ENCODE data around the gene PKD2. TPM values are rescaled to one million over a fixed set of nuclear protein-coding genes. Genes with fewer than 3 reads are reported as not detected.

Gene PKD2
- total RNA-seq, 2 experiments from 2014 or later = 11.8 to 12.5 TPM

DNA sequence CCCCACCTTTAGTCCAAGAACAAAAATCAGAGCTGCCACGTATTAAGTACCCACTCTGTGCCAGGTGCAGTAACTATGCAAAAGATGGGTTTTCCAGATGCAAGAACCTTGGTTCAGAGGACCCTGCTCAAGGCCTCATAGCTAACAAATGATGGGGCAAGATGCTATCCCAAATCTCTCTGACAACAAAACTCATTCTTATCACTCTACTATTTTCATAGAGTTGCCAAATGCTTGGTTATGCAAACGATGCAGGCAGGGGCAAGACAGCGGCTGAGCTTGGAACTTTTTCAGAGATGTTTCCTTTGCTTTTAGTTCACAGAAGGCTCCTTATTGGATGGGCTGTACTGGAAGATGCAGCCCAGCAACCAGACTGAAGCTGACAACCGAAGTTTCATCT, 30.5 kb downstream of the PKD2 start:
- DNase-seq (no peak), ATAC-seq (no peak)
- Mint-ChIP-seq H3K27me3 (no peaks in the 10 kb centered on the region), H3K9me3 (ENCODE audit: low read depth) (no peaks in the 10 kb centered on the region), H3K4me3 (no peak overlapping the region), H3K27ac (no peak overlapping the region), H3K36me3 (peaks cover 12% of the 10 kb centered on the region), H3K4me1 (no peaks in the 10 kb centered on the region)
- CTCF ChIA-PET = interaction anchor here (1.4 to 4.7 kb wide), 2 partner anchors 174 to 477 kb away, joined by 3 to 21 read pairs; no protein-coding TSS in a partner anchor

DNA sequence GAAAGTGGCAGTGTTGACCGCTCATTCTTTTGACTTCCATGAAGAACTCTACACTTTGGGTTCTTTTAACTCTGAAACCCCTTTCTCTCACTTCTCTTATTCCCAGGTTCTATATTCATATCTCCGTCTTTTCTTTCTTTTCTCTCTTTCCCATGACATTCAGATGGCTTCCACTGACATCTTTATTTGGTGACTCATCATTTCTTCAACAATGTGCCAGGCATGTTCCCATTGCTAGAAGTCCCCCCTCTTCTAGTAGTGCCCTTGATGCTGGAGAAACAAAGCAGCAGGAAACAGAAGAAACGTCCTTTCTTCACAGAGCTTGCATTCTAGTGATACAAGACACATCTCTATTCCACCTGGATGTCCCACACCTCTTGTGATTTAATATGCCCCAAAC, 33.3 kb downstream of the PKD2 start:
- no peaks in the 10 kb centered on the region for H3K9me3 Mint-ChIP-seq (ENCODE audit: low read depth)
- no peaks in the 10 kb centered on the region for H3K4me1 Mint-ChIP-seq
- ATAC-seq (no peak), DNase-seq (no peak)
- no peaks in the 10 kb centered on the region for H3K27me3 Mint-ChIP-seq
- H3K27ac Mint-ChIP-seq = no peak overlapping the region
- no peak overlapping the region for H3K4me3 Mint-ChIP-seq
- CTCF ChIA-PET = no interaction called here
- H3K36me3 Mint-ChIP-seq = peaks cover 18% of the 10 kb centered on the region

DNA sequence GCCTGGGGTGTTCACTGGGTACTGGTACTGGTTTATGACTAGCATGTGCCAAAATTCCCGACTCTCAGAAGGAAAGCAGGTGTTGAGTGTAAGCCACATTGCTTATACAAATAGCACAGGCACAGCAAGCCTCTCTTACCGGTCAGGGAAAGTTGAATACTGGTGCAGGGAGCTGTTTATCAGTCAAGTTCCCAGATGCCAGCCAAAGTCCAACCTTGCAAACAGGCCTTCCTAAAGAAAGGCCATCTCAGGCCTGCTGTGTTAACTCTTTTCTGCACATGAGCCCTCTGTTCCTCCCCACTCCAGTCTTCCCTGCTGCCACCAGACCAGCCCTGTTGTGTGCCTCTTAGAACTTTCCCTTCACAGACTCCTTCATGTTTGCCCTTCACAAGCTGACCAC, 34.2 kb downstream of the PKD2 start:
- no peaks in the 10 kb centered on the region for H3K4me1 Mint-ChIP-seq
- no peaks in the 10 kb centered on the region for H3K9me3 Mint-ChIP-seq (ENCODE audit: low read depth)
- no peak for ATAC-seq
- H3K27me3 Mint-ChIP-seq = no peaks in the 10 kb centered on the region
- CTCF ChIA-PET = interaction anchor here (1.0 to 1.6 kb wide), 2 partner anchors 170 to 177 kb away, joined by 3 to 4 read pairs; no protein-coding TSS in a partner anchor
- DNase-seq = no peak
- peaks cover 14% of the 10 kb centered on the region for H3K36me3 Mint-ChIP-seq
- no peak overlapping the region for H3K4me3 Mint-ChIP-seq
- H3K27ac Mint-ChIP-seq = no peak overlapping the region

DNA sequence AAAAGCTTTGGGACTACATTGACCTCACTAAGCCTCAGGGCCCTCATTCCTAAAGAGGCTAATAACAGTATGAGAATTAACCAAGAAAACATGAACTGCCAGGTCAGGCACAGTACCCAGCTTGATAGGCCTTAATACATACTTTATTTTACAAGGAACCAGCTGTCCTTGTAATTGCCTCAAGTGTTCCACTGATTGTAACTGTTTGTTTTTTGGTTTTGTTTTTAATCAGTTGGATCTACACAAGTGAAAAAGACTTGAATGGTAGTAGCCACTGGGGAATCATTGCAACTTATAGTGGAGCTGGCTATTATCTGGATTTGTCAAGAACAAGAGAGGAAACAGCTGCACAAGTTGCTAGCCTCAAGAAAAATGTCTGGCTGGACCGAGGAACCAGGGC, 35.6 kb downstream of the PKD2 start:
- ATAC-seq (no peak), DNase-seq (no peak)
- Mint-ChIP-seq H3K4me3 (no peak overlapping the region), H3K27ac (no peak overlapping the region), H3K9me3 (ENCODE audit: low read depth) (no peaks in the 10 kb centered on the region), H3K27me3 (no peaks in the 10 kb centered on the region), H3K36me3 (peaks cover 14% of the 10 kb centered on the region), H3K4me1 (no peaks in the 10 kb centered on the region)
- CTCF ChIA-PET = interaction anchor here (1.6 to 2.0 kb wide), 2 partner anchors 10 to 176 kb away, joined by 3 to 6 read pairs; no protein-coding TSS in a partner anchor

DNA sequence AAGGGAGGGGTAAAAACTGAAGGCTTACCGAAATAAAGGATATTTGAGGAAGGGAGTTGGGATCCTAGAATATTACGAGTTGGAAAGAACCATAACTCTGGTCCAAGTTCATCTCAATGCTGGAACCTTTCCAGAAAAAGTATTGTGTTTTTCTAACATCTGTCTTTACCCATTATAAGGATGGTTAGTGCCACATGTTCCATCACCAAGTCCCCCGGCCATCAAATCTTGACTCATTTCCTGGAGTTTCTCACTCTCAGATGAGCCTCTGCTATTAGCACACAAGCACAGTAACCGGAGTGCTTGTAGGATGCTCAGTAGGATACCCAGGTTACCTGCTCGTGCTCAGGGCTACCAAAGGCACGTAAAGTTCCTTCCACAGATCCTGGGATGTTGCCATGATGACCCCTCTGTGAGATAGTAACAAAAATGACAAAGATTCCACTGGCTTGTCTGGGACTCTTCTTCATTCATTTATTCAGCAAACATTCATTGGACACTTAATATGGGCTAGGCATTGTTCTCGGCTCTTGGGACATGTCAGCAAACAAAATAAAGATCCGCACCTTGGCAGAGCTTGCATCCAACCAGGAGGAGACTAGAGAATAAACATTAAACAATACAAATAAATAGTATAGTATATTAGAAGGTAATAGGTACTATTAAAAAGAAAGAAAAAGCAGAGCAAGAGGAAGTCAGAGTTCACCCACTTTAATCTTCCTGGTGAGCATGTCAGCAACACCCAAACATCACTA, 36.3 kb downstream of the PKD2 start:
- no peak overlapping the region for H3K4me3 Mint-ChIP-seq
- no peaks in the 10 kb centered on the region for H3K9me3 Mint-ChIP-seq (ENCODE audit: low read depth)
- CTCF ChIA-PET = interaction anchor here (2.0 kb wide), 1 partner anchor 10 kb away, joined by 6 read pairs; no protein-coding TSS in a partner anchor
- peaks cover 15% of the 10 kb centered on the region for H3K36me3 Mint-ChIP-seq
- H3K4me1 Mint-ChIP-seq = no peaks in the 10 kb centered on the region
- no peaks in the 10 kb centered on the region for H3K27me3 Mint-ChIP-seq
- no peak for ATAC-seq
- H3K27ac Mint-ChIP-seq = no peak overlapping the region
- no peak for DNase-seq

DNA sequence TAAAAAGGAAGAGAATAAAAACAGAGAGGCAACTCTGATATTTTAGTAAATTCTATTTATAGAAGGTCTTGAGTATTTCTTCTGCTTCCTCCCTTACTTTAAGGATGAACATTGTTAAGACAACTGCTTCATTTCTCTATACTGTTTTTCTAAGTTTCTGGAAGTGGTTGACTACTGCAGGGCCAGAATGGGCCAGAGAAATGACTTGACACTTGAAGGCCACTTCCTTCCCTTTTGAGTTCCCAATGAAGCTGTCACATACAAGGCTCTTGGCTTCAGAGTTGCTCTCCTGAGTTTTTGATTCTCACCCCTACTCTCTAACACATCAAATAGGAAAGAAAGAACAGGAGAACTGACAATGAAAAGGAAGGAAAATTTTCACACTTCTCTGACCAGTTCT, 37.6 kb downstream of the PKD2 start:
- no peak for ATAC-seq
- no peaks in the 10 kb centered on the region for H3K27me3 Mint-ChIP-seq
- H3K4me1 Mint-ChIP-seq = no peaks in the 10 kb centered on the region
- no peak for DNase-seq
- peaks cover 15% of the 10 kb centered on the region for H3K36me3 Mint-ChIP-seq
- H3K9me3 Mint-ChIP-seq (ENCODE audit: low read depth) = no peaks in the 10 kb centered on the region
- no peak overlapping the region for H3K27ac Mint-ChIP-seq
- no peak overlapping the region for H3K4me3 Mint-ChIP-seq
- CTCF ChIA-PET = no interaction called here

DNA sequence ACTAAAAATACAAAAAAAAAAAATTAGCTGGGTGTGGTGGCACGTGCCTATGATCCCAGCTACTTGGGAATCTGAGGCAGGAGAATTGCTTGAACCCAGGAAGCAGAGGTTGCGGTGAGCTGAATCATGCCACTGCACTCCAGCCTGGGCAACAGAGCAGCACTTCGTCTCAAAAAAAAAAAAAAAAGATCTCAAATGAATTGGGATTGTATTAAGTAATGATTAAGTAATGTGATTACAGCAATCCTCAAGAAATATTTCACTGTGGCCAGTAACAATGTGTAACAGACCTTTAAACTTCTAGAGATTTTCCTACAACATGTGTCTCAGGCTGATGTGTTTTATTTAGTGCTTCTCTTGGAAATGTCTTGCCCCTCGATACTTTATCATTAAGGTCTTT, 46.8 kb downstream of the PKD2 start:
- DNase-seq = no peak
- no peak overlapping the region for H3K27ac Mint-ChIP-seq
- no peak for ATAC-seq
- H3K4me1 Mint-ChIP-seq = no peaks in the 10 kb centered on the region
- CTCF ChIA-PET = interaction anchor here (0.9 to 1.7 kb wide), 2 partner anchors 156 to 158 kb away, joined by 6 to 9 read pairs; no protein-coding TSS in a partner anchor
- H3K27me3 Mint-ChIP-seq = no peaks in the 10 kb centered on the region
- no peak overlapping the region for H3K4me3 Mint-ChIP-seq
- peaks cover 8% of the 10 kb centered on the region for H3K36me3 Mint-ChIP-seq
- no peaks in the 10 kb centered on the region for H3K9me3 Mint-ChIP-seq (ENCODE audit: low read depth)

DNA sequence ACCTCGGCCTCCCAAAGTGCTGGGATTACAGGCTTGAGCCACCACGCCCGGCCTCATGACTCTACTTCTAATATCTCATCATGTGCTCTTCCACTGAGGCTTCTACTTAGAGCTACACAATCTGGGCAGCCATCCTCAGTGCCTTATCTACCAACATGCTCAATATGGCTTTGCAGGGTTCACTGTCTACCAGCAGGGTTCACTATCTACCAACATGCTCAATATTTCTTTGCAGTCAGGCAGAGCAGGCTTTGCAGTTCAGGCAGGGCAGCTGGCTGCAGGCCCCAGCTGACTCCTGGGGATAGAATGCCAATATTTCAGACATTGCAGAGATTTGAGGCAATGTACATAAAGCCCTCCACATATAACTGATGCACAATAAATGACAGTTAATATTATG, 47.5 kb downstream of the PKD2 start:
- Mint-ChIP-seq H3K4me3 (no peak overlapping the region), H3K36me3 (peaks cover 8% of the 10 kb centered on the region), H3K9me3 (ENCODE audit: low read depth) (no peaks in the 10 kb centered on the region), H3K27me3 (no peaks in the 10 kb centered on the region), H3K4me1 (no peaks in the 10 kb centered on the region), H3K27ac (no peak overlapping the region)
- CTCF ChIA-PET = interaction anchor here (1.7 kb wide), 1 partner anchor 157 kb away, joined by 9 read pairs; no protein-coding TSS in a partner anchor
- ATAC-seq (peak; percentile 49), DNase-seq (no peak)

DNA sequence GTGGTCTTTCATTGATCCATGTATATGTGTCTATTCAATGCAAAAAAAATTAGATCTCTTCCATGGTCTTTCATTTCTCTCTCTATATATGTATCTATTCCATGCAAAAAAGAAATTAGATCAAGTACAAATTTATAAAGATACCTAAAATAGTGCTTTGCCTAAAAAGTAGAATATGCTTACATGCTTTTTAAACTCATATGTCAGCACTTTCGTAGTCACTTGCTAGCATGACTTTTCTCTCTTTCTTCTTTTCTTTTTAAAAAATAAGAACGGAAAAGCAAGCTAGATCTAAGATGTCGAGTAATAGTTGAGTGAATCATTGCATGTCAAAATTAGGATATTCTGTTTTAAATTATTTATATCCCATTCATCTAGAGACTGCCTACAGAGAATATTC, 50.9 kb downstream of the PKD2 start:
- Mint-ChIP-seq H3K36me3 (peaks cover 7% of the 10 kb centered on the region), H3K27me3 (no peaks in the 10 kb centered on the region), H3K27ac (no peak overlapping the region), H3K4me1 (no peaks in the 10 kb centered on the region), H3K4me3 (no peak overlapping the region), H3K9me3 (ENCODE audit: low read depth) (no peaks in the 10 kb centered on the region)
- CTCF ChIA-PET = interaction anchor here (0.6 to 1.3 kb wide), 2 partner anchors 31 to 161 kb away, joined by 3 to 4 read pairs; no protein-coding TSS in a partner anchor
- no peak for DNase-seq
- no peak for ATAC-seq

DNA sequence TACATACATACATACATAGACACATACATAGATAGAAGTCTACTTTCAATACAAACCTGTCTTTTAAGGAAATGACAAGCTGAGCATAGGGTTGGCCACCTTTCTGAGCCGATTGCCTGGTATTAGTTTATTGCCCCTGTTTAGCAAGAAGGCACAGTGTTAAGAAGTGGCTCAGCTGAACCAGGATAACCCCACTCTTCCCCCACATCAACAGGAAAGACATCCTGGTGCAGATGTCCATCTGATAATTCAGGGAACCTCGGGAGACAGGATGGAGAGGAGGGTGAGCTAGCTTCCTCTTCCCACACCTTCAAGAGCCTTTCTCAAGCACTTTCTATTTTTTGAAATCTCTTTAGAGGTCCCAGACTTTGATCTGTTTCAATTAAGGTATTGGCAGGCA, 52.3 kb downstream of the PKD2 start:
- H3K4me3 Mint-ChIP-seq = no peak overlapping the region
- ATAC-seq = no peak
- H3K4me1 Mint-ChIP-seq = no peaks in the 10 kb centered on the region
- peaks cover 9% of the 10 kb centered on the region for H3K36me3 Mint-ChIP-seq
- no peak overlapping the region for H3K27ac Mint-ChIP-seq
- CTCF ChIA-PET = interaction anchor here (1.3 kb wide), 1 partner anchor 27 kb away, joined by 3 read pairs; no protein-coding TSS in a partner anchor
- no peaks in the 10 kb centered on the region for H3K9me3 Mint-ChIP-seq (ENCODE audit: low read depth)
- no peaks in the 10 kb centered on the region for H3K27me3 Mint-ChIP-seq
- no peak for DNase-seq

DNA sequence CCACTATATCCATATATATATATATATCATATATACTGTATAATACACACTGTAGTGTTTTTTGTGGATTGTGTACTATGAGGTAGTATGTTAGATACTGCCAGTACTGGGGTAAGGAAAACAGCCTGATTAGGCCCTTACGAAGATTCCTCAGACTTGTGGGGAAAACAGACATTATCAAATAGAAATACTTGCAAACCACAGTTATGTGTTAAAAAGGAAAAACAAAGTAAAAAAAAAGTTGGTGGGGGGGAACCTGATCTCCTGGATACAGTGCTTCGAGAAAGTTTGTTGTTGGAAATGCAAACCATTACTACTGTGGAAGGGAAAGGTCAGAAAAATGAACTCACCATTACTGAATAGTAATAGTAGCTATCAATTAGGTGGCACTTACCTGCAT, 53.0 kb downstream of the PKD2 start:
- Mint-ChIP-seq H3K27me3 (no peaks in the 10 kb centered on the region), H3K4me1 (no peaks in the 10 kb centered on the region), H3K36me3 (peaks cover 10% of the 10 kb centered on the region), H3K9me3 (ENCODE audit: low read depth) (no peaks in the 10 kb centered on the region), H3K4me3 (no peak overlapping the region), H3K27ac (no peak overlapping the region)
- DNase-seq (no peak), ATAC-seq (no peak)
- CTCF ChIA-PET = no interaction called here

DNA sequence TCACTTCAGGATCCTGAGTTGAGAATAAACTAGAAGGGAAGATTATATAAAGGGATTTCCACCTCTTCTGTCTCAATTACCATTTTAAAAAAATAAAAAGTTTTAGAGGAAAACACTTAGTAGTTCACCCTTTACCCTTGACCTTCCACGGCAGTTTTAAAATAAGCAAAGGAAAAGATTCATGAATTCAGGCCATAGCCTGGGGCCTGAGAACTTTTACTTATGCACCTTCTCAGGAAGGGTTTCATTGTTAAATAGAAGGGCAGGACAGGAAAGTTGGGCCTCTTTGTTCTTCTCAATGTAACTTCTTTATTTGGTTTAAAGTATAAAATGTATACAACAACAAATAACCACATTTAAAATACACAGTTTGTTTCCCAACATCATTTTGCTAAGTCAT, 54.9 kb downstream of the PKD2 start:
- no peaks in the 10 kb centered on the region for H3K9me3 Mint-ChIP-seq (ENCODE audit: low read depth)
- ATAC-seq = no peak
- no peak overlapping the region for H3K4me3 Mint-ChIP-seq
- peaks cover 18% of the 10 kb centered on the region for H3K36me3 Mint-ChIP-seq
- H3K27ac Mint-ChIP-seq = no peak overlapping the region
- CTCF ChIA-PET = interaction anchor here (1.0 kb wide), 1 partner anchor 214 kb away, joined by 3 read pairs; no protein-coding TSS in a partner anchor
- DNase-seq = no peak
- H3K27me3 Mint-ChIP-seq = no peaks in the 10 kb centered on the region
- H3K4me1 Mint-ChIP-seq = no peaks in the 10 kb centered on the region

DNA sequence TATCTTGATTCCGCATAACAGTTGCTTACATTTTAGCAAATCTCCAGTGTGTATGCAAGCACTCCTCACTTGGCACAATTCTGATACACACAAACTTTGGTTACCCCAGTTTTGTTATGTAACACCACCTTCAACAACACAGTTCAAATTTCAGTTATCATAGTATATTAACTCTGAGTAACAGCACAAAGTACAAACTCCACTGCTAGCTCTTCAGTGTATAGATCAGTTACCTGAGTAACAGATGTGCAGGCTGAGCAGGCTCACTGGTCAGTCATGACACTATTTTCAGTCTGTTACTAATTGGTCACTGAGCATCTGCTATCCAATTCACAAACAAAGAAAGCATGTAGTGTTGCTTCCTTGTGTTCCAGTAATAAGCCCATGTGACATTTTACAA, 55.4 kb downstream of the PKD2 start:
- Mint-ChIP-seq H3K27me3 (no peaks in the 10 kb centered on the region), H3K27ac (no peak overlapping the region), H3K4me1 (no peaks in the 10 kb centered on the region), H3K36me3 (peaks cover 23% of the 10 kb centered on the region), H3K9me3 (ENCODE audit: low read depth) (no peaks in the 10 kb centered on the region), H3K4me3 (no peak overlapping the region)
- CTCF ChIA-PET = no interaction called here
- no peak for DNase-seq
- no peak for ATAC-seq

DNA sequence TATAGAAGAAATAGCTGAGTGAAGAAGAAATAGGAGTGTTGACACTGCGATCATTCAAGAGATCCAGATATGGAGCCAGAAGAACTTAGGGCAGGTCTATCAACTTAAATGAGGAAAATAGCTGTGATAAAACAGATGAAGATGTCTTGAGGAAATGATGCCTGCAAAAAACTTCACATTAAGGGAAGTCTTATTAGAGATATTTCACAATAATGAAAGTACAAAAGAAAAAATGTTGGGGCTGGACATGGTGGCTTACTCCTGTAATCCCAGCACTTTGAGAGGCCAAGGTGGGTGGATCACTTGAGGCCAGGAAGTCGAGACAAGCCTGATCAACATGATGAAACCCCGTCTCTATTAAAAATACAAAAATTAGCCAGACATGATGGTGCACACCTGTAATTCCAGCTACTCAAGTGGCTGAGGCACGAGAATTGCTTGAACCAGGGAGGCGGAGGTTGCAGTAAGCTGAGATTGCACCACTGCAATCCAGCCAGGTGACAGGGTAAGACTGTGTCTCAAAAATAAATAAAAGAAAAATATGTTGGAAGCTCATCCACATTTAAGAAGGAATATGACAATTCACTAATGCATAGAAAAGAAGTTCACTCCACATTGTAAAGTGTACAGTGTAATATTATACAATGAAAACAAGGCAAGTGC, 56.3 kb downstream of the PKD2 start:
- Mint-ChIP-seq H3K27ac (no peak overlapping the region), H3K4me1 (no peaks in the 10 kb centered on the region), H3K36me3 (peaks cover 28% of the 10 kb centered on the region), H3K27me3 (no peaks in the 10 kb centered on the region), H3K9me3 (ENCODE audit: low read depth) (no peaks in the 10 kb centered on the region), H3K4me3 (no peak overlapping the region)
- DNase-seq (no peak), ATAC-seq (no peak)
- CTCF ChIA-PET = no interaction called here

All from activated CD8-positive, alpha-beta memory T cell treated with anti-CD3 and anti-CD28 coated beads, Interleukin-2, amount 10 ng/mL, durations not matched to agents 7 days and 5 days (primary cell).